HEK293 (cell line): Measurements from ENCODE around the gene KRTAP1-5.

Experiments
- CTCF ChIA-PET: fragments of 350-600 bp; formaldehyde crosslinking; extraction: SDS; loops from one replicate; lab custom pipeline; 2021; ENCODE audit warnings: antibody characterized with exemption; lab: Yijun Ruan, JAX
- POLR2A ChIA-PET: fragments of 300-600 bp; formaldehyde crosslinking; extraction: SDS; loops from one replicate; lab custom pipeline; 2020; ENCODE audit warnings: antibody characterized with exemption, inconsistent platforms; lab: Yijun Ruan, JAX
- H3K27ac ChIP-seq: fragments of 200-500 bp; sonication (Bioruptor generic); 2 replicates; pipeline ENCODE4 v1.5.1; 2014; ENCODE audit warnings: low read depth, low read length, control low read depth, inconsistent platforms; ENCODE audit errors: extremely low read depth
- H3K36me3 ChIP-seq, 2 experiments: fragments of 200-500 bp in 1 of 2; sonication (Bioruptor generic) in 1 of 2; 1 replicate in 1 of 2; 2 replicates in 1 of 2; pipeline ENCODE4 v1.5.1; 2014 to 2017; ENCODE audit warnings: inconsistent platforms in 2 of 2, low read length in 2 of 2; ENCODE audit not compliant: control insufficient read depth in 2 of 2, insufficient read depth in 1 of 2
- H3K4me1 ChIP-seq: fragments of 200-500 bp; sonication (Bioruptor generic); 2 replicates; pipeline ENCODE4 v1.5.1; 2014; ENCODE audit warnings: mild to moderate bottlenecking, low read length, inconsistent platforms; ENCODE audit not compliant: control insufficient read depth, insufficient read depth
- H3K4me3 ChIP-seq: 2 replicates; pipeline ENCODE4 v1.5.1; 2011; ENCODE audit warnings: low read depth, mild to moderate bottlenecking, control low read depth, low read length, moderate library complexity
- H3K9me3 ChIP-seq: fragments of 200-500 bp; sonication (Bioruptor generic); 2 replicates; pipeline ENCODE4 v1.5.1; 2014; ENCODE audit warnings: low read depth, low read length, inconsistent platforms; ENCODE audit not compliant: control insufficient read depth, insufficient read depth
- FEZF1 ChIP-seq: fragments of 450-650 bp; formaldehyde crosslinking; IDR thresholded peaks from 2 replicates; pipeline ENCODE4 v1.5.1; 2016; ENCODE audit warnings: missing biosample characterization, missing genetic modification characterization
- GLIS2 ChIP-seq: fragments of 450-650 bp; formaldehyde crosslinking; IDR thresholded peaks from 2 replicates; pipeline ENCODE4 v1.5.1; 2016; ENCODE audit warnings: missing biosample characterization, missing genetic modification characterization
- KLF7 ChIP-seq: fragments of 450-650 bp; formaldehyde crosslinking; IDR thresholded peaks from 2 replicates; pipeline ENCODE4 v1.5.1; 2016; ENCODE audit warnings: missing biosample characterization, missing genetic modification characterization, borderline replicate concordance
- OVOL3 ChIP-seq: fragments of 450-650 bp; formaldehyde crosslinking; IDR thresholded peaks from 2 replicates; pipeline ENCODE4 v1.5.1; 2016; ENCODE audit warnings: missing biosample characterization, missing genetic modification characterization
- SCRT1 ChIP-seq: fragments of 450-650 bp; formaldehyde crosslinking; IDR thresholded peaks from 2 replicates; pipeline ENCODE4 v1.5.1; 2016; ENCODE audit warnings: missing biosample characterization, missing genetic modification characterization, borderline replicate concordance
- SCRT2 ChIP-seq: fragments of 450-650 bp; formaldehyde crosslinking; IDR thresholded peaks from 2 replicates; pipeline ENCODE4 v1.5.1; 2016; ENCODE audit warnings: missing biosample characterization, missing genetic modification characterization
- ZBTB1 ChIP-seq: fragments of 450-650 bp; formaldehyde crosslinking; IDR thresholded peaks from 2 replicates; pipeline ENCODE4 v1.5.1; 2016; ENCODE audit warnings: missing biosample characterization, missing genetic modification characterization
- ZNF239 ChIP-seq: fragments of 450-650 bp; formaldehyde crosslinking; IDR thresholded peaks from 2 replicates; pipeline ENCODE4 v1.5.1; 2016; ENCODE audit warnings: missing biosample characterization, missing genetic modification characterization
- ZNF248 ChIP-seq: fragments of 450-650 bp; formaldehyde crosslinking; IDR thresholded peaks from 2 replicates; pipeline ENCODE4 v1.5.1; 2017; ENCODE audit warnings: missing biosample characterization, missing genetic modification characterization
- ZNF266 ChIP-seq: fragments of 450-650 bp; formaldehyde crosslinking; IDR thresholded peaks from 2 replicates; pipeline ENCODE4 v1.5.1; 2016; ENCODE audit warnings: missing biosample characterization, missing genetic modification characterization, low read depth
- ZNF302 ChIP-seq: fragments of 450-650 bp; formaldehyde crosslinking; IDR thresholded peaks from 2 replicates; pipeline ENCODE4 v1.5.1; 2016; ENCODE audit warnings: missing biosample characterization, missing genetic modification characterization, low read depth
- ZNF404 ChIP-seq: fragments of 450-650 bp; formaldehyde crosslinking; IDR thresholded peaks from 2 replicates; pipeline ENCODE4 v1.5.1; 2017; ENCODE audit warnings: missing biosample characterization, missing genetic modification characterization
- ZNF514 ChIP-seq: fragments of 450-650 bp; formaldehyde crosslinking; IDR thresholded peaks from 2 replicates; pipeline ENCODE4 v1.5.1; 2016; ENCODE audit warnings: missing biosample characterization, missing genetic modification characterization
- ZNF785 ChIP-seq: fragments of 450-650 bp; formaldehyde crosslinking; IDR thresholded peaks from 2 replicates; pipeline ENCODE4 v1.5.1; 2016; ENCODE audit warnings: missing biosample characterization, missing genetic modification characterization
- ZNF791 ChIP-seq: fragments of 450-650 bp; formaldehyde crosslinking; IDR thresholded peaks from 2 replicates; pipeline ENCODE4 v1.5.1; 2016; ENCODE audit warnings: missing biosample characterization, missing genetic modification characterization
- ZNF830 ChIP-seq: fragments of 450-650 bp; IDR thresholded peaks from 2 replicates; pipeline ENCODE4 v1.5.0; 2018; ENCODE audit warnings: missing biosample characterization, missing genetic modification characterization, low read depth, mild to moderate bottlenecking, moderate library complexity
- ZNF843 ChIP-seq: fragments of 450-650 bp; formaldehyde crosslinking; IDR thresholded peaks from 2 replicates; pipeline ENCODE4 v1.5.1; 2016; ENCODE audit warnings: missing biosample characterization, missing genetic modification characterization
- TF ChIP-seq, protein P1 (sequence below): fragments of 450-650 bp; formaldehyde crosslinking; IDR thresholded peaks from 2 replicates; pipeline ENCODE4 v1.5.1; 2016; ENCODE audit warnings: missing biosample characterization, missing genetic modification characterization, low read depth
- TF ChIP-seq, protein P2 (sequence below): fragments of 450-650 bp; formaldehyde crosslinking; IDR thresholded peaks from 2 replicates; pipeline ENCODE4 v1.5.1; 2016; ENCODE audit warnings: missing biosample characterization, missing genetic modification characterization
- TF ChIP-seq, protein P3 (sequence below): fragments of 450-650 bp; formaldehyde crosslinking; IDR thresholded peaks from 2 replicates; pipeline ENCODE4 v1.5.1; 2016; ENCODE audit warnings: missing biosample characterization, missing genetic modification characterization
- TF ChIP-seq, protein P4 (sequence below): fragments of 450-650 bp; IDR thresholded peaks from 2 replicates; pipeline ENCODE4 v1.5.1; 2018; ENCODE audit warnings: missing biosample characterization, missing genetic modification characterization
- TF ChIP-seq, protein P5 (sequence below): fragments of 450-650 bp; formaldehyde crosslinking; IDR thresholded peaks from 2 replicates; pipeline ENCODE4 v1.5.1; 2016; ENCODE audit warnings: missing biosample characterization, missing genetic modification characterization, low read depth

The KRTAP1-5 gene

DNA sequence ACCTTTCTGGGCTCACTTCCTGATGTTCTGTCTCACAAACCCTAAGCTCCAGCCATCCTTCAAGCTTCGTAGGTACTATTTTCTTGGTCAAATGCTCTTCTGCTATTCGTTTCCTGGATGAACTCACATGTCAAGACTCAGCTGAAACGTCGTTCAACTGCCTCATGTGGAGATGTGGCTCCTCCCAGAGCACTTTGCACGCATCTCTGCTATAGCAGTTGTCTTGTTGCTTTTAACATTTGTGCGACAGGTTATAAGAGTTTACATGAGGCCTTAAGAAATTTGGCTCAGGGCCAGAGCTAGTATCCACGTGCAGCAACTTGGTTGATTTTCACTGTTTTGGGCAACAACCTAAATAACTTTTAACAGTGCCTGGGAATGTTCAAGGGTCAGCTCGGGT, 40.1 kb downstream of the KRTAP1-5 start:
- POLR2A ChIA-PET: no interaction called here
- TF ChIP-seq ZNF843 (tag by site-specific recombination) (no peak), OVOL3 (no peak), SCRT2 (tag by site-specific recombination) (peak; percentile 71), SCRT1 (peak; percentile 62; the same call in 1 of the 2 replicates)
- TF ChIP-seq, protein P1, sequence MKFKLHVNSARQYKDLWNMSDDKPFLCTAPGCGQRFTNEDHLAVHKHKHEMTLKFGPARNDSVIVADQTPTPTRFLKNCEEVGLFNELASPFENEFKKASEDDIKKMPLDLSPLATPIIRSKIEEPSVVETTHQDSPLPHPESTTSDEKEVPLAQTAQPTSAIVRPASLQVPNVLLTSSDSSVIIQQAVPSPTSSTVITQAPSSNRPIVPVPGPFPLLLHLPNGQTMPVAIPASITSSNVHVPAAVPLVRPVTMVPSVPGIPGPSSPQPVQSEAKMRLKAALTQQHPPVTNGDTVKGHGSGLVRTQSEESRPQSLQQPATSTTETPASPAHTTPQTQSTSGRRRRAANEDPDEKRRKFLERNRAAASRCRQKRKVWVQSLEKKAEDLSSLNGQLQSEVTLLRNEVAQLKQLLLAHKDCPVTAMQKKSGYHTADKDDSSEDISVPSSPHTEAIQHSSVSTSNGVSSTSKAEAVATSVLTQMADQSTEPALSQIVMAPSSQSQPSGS (tag by site-specific recombination): no peak
- TF ChIP-seq, all 188 proteins: peak for 2
- CTCF ChIA-PET: interaction anchor here (0.6 to 1.0 kb wide), 3 partner anchors 8 to 562 kb away, joined by 3 to 6 read pairs (median 4); no protein-coding TSS in a partner anchor
- H3K36me3 ChIP-seq: no peaks in the 10 kb centered on the region
- no peaks in the 10 kb centered on the region for H3K9me3 ChIP-seq
- no peak overlapping the region for H3K4me3 ChIP-seq
- H3K4me1 ChIP-seq: no peaks in the 10 kb centered on the region
- H3K27ac ChIP-seq: no peak overlapping the region

DNA sequence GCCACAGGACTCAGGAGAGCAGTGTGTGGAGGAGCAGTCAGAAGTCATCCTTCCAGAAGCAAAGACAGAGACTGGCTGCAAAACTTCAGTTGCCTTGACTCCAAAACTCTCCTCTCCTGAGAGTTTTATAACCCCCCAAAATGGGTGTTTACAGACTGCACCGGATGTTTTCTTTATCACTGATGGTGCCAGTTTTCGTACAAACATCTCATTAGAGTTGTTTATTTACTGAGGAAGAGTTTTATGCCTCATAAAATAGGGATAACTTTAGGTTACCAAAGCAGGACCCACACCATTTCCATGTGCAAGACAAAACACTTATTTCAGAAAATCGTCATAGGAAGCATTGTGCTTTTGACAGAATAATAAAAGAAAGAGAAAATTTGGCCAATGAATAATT, 42.8 kb downstream of the KRTAP1-5 start, which contains the start of gene KRT40:
TSS of gene KRT40 (minus strand) at position 101 of the 400 bp plus-strand sequence. CDS start at position 48, 53 bp downstream.
- no peaks in the 10 kb centered on the region for H3K4me1 ChIP-seq
- ChIA-PET POLR2A (no interaction called here), CTCF (interaction anchor here (1.1 kb wide), 1 partner anchor 565 kb away, joined by 3 read pairs; no protein-coding TSS in a partner anchor)
- H3K36me3 ChIP-seq: no peaks in the 10 kb centered on the region
- TF ChIP-seq, protein P2, sequence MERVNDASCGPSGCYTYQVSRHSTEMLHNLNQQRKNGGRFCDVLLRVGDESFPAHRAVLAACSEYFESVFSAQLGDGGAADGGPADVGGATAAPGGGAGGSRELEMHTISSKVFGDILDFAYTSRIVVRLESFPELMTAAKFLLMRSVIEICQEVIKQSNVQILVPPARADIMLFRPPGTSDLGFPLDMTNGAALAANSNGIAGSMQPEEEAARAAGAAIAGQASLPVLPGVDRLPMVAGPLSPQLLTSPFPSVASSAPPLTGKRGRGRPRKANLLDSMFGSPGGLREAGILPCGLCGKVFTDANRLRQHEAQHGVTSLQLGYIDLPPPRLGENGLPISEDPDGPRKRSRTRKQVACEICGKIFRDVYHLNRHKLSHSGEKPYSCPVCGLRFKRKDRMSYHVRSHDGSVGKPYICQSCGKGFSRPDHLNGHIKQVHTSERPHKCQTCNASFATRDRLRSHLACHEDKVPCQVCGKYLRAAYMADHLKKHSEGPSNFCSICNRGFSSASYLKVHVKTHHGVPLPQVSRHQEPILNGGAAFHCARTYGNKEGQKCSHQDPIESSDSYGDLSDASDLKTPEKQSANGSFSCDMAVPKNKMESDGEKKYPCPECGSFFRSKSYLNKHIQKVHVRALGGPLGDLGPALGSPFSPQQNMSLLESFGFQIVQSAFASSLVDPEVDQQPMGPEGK (tag by site-specific recombination): no peak
- TF ChIP-seq SCRT1 (no peak), ZNF830 (no peak), ZNF843 (tag by site-specific recombination) (no peak), ZNF785 (tag by site-specific recombination) (no peak), ZNF791 (tag by site-specific recombination) (no peak), ZNF514 (tag by site-specific recombination) (no peak), ZBTB1 (no peak), ZNF266 (tag by site-specific recombination) (no peak), GLIS2 (tag by site-specific recombination) (no peak), ZNF239 (no peak), FEZF1 (tag by site-specific recombination) (no peak), ZNF302 (tag by site-specific recombination) (no peak), ZNF248 (tag by site-specific recombination) (no peak), KLF7 (tag by site-specific recombination) (no peak), ZNF404 (tag by site-specific recombination) (no peak)
- TF ChIP-seq, protein P3, sequence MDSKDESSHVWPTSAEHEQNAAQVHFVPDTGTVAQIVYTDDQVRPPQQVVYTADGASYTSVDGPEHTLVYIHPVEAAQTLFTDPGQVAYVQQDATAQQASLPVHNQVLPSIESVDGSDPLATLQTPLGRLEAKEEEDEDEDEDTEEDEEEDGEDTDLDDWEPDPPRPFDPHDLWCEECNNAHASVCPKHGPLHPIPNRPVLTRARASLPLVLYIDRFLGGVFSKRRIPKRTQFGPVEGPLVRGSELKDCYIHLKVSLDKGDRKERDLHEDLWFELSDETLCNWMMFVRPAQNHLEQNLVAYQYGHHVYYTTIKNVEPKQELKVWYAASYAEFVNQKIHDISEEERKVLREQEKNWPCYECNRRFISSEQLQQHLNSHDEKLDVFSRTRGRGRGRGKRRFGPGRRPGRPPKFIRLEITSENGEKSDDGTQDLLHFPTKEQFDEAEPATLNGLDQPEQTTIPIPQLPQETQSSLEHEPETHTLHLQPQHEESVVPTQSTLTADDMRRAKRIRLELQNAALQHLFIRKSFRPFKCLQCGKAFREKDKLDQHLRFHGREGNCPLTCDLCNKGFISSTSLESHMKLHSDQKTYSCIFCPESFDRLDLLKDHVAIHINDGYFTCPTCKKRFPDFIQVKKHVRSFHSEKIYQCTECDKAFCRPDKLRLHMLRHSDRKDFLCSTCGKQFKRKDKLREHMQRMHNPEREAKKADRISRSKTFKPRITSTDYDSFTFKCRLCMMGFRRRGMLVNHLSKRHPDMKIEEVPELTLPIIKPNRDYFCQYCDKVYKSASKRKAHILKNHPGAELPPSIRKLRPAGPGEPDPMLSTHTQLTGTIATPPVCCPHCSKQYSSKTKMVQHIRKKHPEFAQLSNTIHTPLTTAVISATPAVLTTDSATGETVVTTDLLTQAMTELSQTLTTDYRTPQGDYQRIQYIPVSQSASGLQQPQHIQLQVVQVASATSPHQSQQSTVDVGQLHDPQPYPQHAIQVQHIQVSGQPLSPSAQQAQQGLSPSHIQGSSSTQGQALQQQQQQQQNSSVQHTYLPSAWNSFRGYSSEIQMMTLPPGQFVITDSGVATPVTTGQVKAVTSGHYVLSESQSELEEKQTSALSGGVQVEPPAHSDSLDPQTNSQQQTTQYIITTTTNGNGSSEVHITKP (tag by site-specific recombination): no peak
- TF ChIP-seq, protein P4, sequence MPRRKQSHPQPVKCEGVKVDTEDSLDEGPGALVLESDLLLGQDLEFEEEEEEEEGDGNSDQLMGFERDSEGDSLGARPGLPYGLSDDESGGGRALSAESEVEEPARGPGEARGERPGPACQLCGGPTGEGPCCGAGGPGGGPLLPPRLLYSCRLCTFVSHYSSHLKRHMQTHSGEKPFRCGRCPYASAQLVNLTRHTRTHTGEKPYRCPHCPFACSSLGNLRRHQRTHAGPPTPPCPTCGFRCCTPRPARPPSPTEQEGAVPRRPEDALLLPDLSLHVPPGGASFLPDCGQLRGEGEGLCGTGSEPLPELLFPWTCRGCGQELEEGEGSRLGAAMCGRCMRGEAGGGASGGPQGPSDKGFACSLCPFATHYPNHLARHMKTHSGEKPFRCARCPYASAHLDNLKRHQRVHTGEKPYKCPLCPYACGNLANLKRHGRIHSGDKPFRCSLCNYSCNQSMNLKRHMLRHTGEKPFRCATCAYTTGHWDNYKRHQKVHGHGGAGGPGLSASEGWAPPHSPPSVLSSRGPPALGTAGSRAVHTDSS (tag by site-specific recombination): no peak
- TF ChIP-seq, protein P5, sequence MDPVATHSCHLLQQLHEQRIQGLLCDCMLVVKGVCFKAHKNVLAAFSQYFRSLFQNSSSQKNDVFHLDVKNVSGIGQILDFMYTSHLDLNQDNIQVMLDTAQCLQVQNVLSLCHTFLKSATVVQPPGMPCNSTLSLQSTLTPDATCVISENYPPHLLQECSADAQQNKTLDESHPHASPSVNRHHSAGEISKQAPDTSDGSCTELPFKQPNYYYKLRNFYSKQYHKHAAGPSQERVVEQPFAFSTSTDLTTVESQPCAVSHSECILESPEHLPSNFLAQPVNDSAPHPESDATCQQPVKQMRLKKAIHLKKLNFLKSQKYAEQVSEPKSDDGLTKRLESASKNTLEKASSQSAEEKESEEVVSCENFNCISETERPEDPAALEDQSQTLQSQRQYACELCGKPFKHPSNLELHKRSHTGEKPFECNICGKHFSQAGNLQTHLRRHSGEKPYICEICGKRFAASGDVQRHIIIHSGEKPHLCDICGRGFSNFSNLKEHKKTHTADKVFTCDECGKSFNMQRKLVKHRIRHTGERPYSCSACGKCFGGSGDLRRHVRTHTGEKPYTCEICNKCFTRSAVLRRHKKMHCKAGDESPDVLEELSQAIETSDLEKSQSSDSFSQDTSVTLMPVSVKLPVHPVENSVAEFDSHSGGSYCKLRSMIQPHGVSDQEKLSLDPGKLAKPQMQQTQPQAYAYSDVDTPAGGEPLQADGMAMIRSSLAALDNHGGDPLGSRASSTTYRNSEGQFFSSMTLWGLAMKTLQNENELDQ (tag by site-specific recombination): no peak
- H3K9me3 ChIP-seq: no peaks in the 10 kb centered on the region
- H3K4me3 ChIP-seq: no peak within 1 kb of the TSS
- H3K27ac ChIP-seq: no peak within 1 kb of the TSS
